HG02588 (cell line): Measurements from ENCODE around the gene TACO1.

Experiments
- ATAC-seq: cut with Tn5 transposase; IDR thresholded peaks from one replicate; pipeline ENCODE4 v1.9.1; 2021; ENCODE audit warnings: mild to moderate bottlenecking, moderate library complexity; ENCODE audit not compliant: unreplicated experiment

The TACO1 gene

GRCh38 chr17:63634816-63635215, 34.1 kb downstream of the TACO1 start:
- ATAC-seq = no peak

GRCh38 chr17:63635290-63635689, 34.6 kb downstream of the TACO1 start:
- no peak for ATAC-seq

- no peak for ATAC-seq
These were observed 35.1 kb downstream of the TACO1 start for GRCh38 chr17:63635787-63636186.

DNA sequence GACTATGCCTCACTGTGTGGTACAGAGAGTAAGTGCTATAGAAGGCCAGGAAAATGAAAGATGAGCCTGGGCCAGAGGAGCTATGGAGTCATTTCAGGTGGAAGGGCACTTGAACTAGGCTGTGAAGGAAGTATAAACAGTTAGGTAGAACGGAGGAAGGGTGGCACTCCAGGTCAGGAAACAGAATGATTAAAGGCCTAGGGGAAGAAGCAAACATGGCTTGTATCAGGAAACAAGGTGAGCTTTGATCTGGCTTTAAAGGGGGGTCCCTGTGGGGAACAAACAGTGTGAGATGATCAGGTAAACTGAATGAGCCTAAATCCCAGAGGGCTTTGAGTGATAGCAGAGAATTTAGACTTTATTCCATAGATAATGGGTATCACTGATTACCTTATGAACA, 38.4 kb downstream of the TACO1 start:
- ATAC-seq = no peak

GRCh38 chr17:63640038-63640437, 39.3 kb downstream of the TACO1 start:
- no peak for ATAC-seq

DNA sequence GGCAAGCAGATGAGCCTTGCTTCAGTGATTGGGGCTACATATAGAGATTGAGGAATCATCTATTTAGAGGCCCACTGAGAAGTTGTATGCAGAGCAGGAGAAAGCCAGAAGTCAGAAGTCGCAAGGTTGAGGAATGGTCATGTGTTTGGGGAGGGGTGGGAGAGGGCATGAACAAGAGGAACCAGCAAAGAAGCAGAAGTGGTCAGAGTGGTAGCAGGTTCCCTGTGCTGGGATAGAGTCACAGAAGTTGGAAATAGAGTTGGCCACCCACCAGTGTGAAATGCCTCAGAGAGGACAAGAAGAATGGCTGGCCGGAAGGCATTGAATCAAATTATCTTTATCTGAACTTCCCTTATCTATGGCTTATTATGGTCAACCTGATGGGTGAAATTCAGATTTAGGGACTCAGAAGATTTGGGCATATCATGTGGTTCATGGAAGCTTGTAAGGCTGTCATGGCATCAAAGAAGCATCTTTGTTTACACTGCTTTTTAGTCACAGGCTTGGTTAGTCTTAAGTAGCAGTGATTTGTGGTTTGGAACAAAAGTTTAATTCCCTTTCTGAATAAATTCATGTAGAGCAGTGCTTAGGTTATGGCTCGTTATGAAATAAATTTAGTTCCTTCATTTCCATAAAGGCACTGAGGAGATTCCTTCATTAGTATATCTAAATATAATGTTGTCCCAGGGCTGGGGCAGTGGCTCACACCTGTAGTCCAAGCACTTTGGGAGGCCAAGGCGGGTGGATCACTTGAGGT, 41.2 kb downstream of the TACO1 start:
- ATAC-seq = no peak

GRCh38 chr17:63644846-63645245, 44.2 kb downstream of the TACO1 start:
- ATAC-seq = no peak

GRCh38 chr17:63645775-63646487, 45.2 kb downstream of the TACO1 start:
- no peak for ATAC-seq

DNA sequence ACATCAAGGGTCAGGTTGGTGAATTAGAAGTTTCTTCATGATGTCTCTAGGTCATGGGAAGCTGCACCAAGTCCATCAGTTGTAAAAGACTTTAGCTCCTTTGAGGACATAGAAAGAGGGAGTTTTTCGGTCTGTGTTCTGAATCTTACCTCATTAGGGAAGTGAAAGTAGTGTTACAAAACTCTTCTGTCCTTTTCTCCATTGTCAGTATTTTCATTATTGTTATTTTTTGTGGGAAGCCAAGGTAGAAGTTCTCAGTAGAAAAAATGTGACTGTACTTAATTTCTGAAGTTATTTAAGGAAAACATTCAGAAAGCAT, 45.8 kb downstream of the TACO1 start:
- no peak for ATAC-seq

GRCh38 chr17:63647065-63647725, 46.5 kb downstream of the TACO1 start:
- ATAC-seq = no peak

DNA sequence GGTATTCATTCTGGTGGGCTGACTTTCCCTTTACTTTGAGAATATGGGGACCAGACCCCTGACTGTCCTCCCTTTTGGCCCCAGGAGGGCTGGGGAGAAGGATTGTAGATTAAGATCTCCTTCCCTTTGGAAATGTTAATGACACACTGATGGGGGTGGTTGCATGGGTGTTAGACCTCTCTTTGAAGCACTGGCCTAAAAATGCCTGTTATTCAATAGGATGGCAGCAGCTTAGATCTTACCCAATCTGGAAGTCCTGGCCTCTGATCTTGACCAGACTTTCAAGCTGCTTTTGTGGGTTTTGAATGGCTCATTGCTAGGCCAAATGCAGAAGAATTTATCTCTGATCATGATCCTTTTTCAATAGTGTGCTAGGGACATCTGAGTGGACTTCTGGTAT, 47.2 kb downstream of the TACO1 start:
- no peak for ATAC-seq

DNA sequence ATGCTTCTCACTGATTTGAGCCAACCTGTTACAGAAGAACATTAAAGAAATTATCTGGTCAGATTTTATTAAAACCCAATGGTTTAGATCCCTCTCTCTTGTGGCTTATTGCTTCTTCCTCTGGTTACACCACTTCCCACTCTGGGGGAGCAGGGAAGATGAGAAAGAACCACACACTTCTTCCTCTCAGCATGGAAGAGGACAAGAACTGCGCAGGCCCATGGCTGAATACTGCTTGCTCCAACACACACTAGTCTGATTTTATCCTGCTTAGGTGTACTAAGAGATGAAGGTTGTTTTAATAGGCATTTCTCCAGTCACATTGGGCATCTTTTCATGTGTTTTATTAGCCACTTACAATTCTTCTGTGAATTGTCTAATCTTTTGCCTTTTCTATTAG, 49.1 kb downstream of the TACO1 start:
- ATAC-seq = no peak

DNA sequence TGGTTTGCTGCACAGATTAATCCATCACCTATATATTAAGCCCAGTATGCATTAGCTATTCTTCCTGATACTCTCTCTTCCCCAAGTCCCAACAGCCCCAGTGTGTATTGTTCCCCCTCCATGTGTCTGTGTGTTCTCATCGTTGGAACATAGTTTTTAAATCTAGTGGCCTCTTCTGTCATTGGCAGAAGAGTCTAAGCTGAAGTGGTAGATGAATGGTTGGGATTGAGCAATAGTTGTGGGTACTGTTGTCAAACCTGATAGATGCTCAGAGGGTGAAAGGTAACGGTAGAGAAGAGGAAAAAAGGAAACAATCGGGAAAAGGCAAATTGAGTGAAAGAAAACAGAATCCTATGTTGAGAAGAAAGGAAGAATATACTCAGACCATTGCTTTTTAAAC, 51.4 kb downstream of the TACO1 start:
- no peak for ATAC-seq

DNA sequence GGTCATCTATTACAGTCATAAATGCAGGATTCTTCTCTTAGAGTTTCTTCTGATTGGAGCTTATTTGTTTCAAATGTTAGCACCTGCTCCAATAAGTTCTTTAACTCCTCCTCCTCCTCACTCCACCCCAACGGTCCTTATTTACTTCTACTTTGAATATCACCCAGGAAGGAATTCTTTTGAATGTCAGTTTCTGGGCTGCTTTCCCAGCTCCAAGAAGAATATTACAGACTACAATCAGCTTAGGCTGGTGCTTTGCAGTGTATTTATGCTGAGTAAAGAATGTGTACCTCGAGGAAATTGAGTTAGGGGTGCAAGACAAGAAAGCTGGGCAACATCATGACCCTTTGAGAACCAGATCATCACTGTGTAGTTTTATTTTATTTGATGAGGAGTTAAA, 52.4 kb downstream of the TACO1 start:
- ATAC-seq = no peak

DNA sequence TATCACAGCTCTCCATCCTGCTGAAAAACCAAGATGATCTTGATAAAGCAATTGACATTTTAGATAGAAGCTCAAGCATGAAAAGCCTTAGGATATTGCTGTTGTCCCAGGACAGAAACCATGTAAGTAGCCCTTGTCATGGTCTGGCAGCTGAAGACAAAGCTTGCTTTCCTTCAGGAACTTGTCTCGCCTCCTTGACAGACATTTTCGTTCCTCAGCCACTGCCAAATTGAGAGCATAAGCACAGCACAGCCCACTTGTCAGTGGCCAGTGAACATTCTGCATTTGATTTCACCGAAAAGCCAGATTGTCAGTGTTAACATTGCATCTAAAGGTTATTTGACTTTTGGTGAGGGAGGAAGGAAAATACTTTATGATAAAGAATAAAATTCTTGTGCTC, 57.1 kb downstream of the TACO1 start:
- ATAC-seq = no peak
